GM12865 (cell line): ENCODE measurements around the gene ATP8A1.

Experiments used
- DNase-seq: peaks from one replicate; pipeline ENCODE4 v3.0.0; 2010; ENCODE audit warnings: low read depth
- H3K4me3 ChIP-seq: 2 replicates; pipeline ENCODE4 v1.5.1; 2011; ENCODE audit warnings: mild to moderate bottlenecking, low read depth, low read length, control low read depth
- TF ChIP-seq, protein P1 (sequence below): IDR thresholded peaks from 2 replicates; pipeline ENCODE4 v1.5.1; 2011; ENCODE audit warnings: low read length, control low read depth, low read depth, inconsistent platforms; ENCODE audit not compliant: insufficient read depth; ENCODE audit errors: missing control alignments

ATP8A1 gene

DNA sequence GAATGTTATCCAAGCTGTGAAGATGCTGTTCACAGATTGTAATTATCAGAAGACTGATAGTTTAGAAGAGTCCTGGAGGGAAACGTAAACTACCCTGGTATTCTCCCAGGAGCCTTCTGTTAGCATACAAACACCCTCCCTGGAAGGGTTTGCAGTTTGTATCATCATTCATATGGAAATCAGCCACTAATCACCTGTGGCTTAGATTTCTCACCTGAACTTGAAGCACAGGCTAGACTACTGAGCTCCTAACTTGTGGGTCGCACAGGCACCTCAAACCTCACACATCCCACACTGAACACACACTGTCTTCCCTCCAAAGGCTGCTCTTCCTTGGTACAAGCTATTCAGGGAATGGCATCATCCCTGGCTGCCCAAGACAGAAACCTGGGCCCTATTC, 228.9 kb downstream of the ATP8A1 start:
- H3K4me3 ChIP-seq: no peak overlapping the region
- DNase-seq: no peak
- TF ChIP-seq, protein P1, sequence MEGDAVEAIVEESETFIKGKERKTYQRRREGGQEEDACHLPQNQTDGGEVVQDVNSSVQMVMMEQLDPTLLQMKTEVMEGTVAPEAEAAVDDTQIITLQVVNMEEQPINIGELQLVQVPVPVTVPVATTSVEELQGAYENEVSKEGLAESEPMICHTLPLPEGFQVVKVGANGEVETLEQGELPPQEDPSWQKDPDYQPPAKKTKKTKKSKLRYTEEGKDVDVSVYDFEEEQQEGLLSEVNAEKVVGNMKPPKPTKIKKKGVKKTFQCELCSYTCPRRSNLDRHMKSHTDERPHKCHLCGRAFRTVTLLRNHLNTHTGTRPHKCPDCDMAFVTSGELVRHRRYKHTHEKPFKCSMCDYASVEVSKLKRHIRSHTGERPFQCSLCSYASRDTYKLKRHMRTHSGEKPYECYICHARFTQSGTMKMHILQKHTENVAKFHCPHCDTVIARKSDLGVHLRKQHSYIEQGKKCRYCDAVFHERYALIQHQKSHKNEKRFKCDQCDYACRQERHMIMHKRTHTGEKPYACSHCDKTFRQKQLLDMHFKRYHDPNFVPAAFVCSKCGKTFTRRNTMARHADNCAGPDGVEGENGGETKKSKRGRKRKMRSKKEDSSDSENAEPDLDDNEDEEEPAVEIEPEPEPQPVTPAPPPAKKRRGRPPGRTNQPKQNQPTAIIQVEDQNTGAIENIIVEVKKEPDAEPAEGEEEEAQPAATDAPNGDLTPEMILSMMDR: no peak

DNA sequence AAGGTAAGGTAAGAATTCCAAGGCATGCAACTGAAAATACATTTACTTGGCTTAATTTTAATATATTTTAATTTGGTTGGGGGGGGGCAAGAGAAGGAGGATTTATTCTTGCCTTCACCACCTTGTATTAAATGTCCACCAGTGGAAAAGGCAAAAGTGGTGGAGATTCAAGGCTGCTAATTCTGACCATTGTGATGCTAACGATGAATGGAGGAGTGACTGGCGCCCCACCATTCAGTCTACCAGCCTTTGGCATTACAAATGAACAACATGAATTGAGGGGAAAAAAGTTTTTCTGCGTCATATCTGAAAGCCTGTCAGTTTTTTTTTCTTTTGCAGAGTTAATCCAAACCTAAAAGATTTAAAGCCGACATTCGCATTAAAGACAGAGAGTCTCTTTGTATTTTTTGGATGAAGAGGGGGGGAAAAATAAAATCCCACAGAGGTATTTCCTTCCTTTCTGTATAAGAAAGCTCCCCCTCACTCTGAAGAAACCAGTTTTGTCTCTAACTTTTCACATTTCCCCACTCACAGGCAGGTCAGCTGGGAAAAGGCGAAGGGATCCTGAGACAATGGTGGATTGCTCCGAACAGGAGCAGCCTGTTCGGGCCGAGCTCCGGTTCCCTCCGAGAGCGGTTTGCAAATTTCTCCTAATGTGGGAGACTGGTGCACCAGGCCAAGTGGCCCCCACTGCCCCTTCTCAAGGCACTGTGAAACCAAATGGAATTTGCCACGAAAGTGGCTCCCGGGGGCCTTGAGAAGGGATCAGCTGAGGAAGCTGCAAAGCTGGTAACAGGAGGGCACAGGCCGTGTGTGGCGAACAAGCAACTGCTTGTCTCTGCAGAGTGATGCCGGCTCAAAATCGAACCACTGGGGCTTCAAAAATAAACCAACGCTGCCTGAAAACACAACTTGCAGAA, 231.5 kb downstream of the ATP8A1 start:
- TF ChIP-seq, protein P1: no peak
- DNase-seq: no peak
- no peak overlapping the region for H3K4me3 ChIP-seq

DNA sequence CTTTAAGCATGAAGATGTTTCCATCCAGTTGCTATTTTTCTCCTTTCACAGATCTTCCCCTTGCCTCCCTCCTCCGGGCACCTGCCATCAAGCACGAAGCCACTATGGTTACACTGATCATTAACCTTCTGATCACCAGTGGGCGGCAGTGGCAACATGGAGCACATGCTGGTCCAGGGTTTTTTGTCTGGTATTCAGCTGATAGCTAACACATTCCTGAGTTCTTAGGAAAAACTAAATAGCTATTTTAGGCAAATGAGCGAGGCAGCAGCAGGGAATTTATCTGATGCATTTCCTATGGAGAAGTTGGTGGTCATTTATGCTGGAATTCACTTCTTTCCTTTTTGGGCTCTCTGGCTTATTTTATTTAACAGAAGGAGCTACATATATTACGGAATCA, 236.8 kb downstream of the ATP8A1 start:
- DNase-seq: no peak
- no peak overlapping the region for H3K4me3 ChIP-seq
- TF ChIP-seq, protein P1: no peak

DNA sequence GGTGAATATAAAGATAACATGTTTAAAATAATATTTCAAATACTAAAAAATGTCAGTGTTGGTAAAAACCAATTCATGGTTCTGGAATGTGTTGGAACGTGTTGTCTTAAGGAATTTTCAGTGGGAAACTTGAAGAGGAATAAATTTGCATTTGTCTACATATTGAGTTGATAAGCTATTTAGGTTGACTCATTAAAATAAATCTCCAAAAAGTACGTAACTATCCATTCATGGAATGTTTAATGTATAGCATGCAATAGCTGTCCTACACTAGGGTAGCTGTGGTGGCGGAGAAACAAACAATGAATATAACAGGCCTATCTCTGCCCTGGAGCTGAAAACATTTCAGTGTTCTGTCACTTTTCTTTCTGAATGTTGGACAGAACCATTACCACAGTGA, 239.4 kb downstream of the ATP8A1 start:
- TF ChIP-seq, protein P1: no peak
- H3K4me3 ChIP-seq: no peak overlapping the region
- no peak for DNase-seq

DNA sequence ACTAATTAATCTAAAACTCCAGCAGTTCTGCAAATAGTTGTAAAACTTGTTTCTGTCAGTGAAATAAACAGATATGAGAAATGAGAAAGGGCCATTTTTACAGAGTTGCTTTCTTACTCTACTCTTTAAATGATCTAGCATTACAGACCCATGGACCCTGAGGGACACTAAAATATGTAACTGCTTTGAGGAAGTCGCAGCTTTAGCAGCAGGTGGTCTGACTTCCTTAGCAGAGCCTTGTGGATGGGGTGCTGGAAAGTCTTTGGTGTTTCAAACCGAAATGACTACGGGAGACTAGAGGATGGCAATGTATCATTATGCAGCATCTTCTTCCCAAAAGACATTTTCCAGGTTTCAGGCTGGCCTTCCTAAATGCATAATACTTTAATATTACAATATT, 240.9 kb downstream of the ATP8A1 start:
- DNase-seq: no peak
- H3K4me3 ChIP-seq: no peak overlapping the region
- TF ChIP-seq, protein P1: no peak

DNA sequence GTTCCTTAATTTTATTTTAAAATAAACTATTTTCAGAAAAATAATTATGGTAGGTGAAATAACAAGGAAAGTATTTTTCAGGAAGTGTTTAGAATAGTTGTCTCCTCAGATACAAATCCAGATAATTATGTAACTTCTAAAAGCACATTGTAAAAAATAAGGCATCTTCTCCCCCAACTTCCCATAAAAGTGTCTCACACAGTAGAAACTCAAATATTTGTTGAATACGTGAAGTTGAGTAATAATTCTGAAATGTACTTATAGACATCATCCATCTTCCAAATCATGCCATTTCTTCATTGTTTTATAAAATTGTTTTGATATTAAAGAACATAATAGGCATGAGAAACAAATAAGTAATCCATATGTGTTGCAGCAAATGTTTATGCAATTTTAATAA, 241.6 kb downstream of the ATP8A1 start:
- no peak overlapping the region for H3K4me3 ChIP-seq
- DNase-seq: no peak
- TF ChIP-seq, protein P1: no peak

DNA sequence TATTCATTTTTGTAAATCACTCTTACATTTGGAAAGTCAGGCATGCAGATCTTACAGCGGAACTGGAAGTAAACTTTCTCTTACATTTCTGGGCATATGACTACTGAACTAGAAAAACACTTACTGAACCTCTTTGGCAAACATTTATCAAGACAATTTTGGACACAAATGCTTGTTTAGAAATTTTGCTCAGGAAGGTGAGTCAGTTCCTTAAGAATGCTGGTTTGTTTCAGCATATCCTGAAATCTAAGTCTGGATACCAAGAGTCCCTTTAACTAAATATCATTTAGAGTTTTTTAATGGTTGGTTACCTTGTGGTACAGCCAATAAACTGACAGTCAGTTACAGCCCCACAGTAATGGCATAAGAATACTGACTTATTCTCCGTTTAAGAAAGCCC, 244.7 kb downstream of the ATP8A1 start:
- no peak for DNase-seq
- no peak overlapping the region for H3K4me3 ChIP-seq
- TF ChIP-seq, protein P1: no peak
